GM21717 (cell line): ENCODE measurements around the gene UNC5C.

Experiments
- ATAC-seq: cut with Tn5 transposase; IDR thresholded peaks from one replicate; pipeline ENCODE4 v1.9.1; 2021; ENCODE audit warnings: mild to moderate bottlenecking, moderate library complexity; ENCODE audit not compliant: unreplicated experiment

UNC5C gene

DNA sequence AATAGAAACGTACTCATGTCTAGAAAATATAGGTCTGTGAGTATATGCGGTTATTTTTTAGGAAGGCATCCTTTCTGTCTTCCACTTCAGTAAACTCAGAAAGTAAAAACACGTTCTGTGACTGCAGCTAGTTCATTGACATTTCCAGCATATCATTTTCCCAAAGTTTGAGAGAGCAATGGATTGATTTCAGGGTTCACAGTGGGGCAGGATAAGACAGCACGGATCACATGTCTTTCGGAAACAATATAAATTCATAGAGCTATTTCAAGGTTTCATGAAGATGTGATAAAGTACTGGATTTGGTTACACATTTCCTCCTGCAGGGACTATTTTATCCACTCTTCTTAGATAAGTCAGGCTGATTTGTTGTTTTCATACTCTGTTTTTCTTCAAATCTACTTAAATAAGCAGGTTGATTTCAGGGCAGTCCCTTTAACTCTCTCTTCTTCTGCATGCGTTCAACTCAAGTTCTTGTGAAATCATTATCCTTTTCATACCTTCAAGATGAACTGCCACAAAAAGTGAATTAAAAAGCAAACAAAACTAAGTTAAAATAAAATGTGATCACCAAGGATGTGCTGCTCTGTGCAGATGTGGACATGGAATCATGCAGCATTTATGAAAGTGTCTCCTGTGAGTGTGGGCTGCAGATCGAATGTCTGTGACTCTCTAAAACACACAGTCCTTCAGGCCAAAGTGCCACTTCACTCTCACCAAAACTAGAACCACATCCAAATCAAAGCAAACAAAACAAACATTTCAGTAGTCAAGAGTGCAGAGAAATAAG, 187.7 kb downstream of the UNC5C start:
- no peak for ATAC-seq

DNA sequence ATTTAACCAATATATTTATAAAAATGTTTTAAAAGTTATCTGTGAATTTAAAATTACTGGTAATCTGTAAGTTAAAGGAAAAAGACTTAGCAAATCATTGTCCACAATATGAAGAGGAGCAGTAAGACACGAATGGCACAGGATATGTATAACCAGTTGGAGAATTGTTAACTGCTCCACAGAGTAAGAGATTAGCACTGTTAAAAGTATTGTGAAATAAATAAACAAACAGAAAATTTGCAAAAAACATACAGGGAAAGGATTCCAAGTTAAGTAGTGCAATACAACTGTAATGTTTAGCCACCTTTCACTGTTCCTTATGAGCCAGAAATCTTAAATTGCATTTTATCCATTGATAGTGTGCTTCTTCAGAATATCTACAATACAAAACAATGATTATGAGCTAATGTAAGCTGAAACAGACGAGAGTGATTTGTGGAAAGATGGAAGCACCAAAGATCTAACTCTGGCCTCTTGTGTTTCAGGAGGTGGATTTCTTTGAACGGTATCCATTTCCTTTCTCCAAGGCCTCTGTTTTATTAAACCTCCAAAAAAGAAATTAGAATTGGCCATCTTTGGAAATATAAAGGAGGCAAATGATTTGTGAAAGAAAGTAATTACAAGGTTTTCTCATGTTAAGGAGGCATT, 188.4 kb downstream of the UNC5C start:
- ATAC-seq = no peak

GRCh38 chr4:95358421-95358820, 190.4 kb downstream of the UNC5C start:
- ATAC-seq = no peak

- no peak for ATAC-seq
These were observed 193.8 kb downstream of the UNC5C start for GRCh38 chr4:95355021-95355420.

- ATAC-seq = no peak
These were observed 200.4 kb downstream of the UNC5C start for GRCh38 chr4:95348418-95348817.

DNA sequence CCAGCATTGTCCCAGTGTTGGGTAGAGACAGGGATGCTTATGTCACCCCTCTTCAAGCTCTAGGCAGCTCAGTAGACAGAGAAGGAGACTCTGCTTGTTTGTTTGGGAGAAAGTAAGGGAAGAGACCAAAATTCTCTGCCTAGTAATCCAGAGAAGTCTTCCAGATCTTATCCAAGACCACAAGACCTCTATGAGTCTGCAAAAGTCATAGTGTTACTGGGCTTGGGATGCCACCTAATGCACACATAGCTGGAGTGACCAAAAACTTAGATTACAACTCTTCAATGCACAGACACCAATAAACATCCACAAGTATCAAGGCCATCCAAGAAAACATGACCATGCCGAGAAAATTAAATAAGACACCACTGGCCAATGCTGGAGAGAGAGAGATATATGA, 205.5 kb downstream of the UNC5C start:
- no peak for ATAC-seq

GRCh38 chr4:95340191-95340590, 208.6 kb downstream of the UNC5C start:
- no peak for ATAC-seq

DNA sequence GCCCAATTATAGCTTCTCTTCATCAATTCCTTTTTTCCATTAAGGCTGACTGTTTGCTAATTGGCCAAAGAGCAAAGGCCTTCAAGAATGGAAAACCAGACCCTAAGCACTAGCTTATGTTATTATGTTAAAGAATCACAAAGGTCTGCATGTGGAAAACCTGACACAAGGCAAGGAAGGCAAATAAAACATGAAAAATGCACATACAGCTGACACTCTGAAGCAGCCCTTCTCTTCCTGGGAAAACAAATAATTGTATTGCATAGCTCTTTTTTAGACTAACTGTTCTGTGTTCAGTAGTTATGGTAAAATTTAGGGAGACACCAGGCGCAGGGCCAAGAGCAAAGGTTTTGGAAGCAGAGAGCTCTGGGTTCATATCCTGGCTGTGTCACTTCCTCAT, 223.1 kb downstream of the UNC5C start:
- no peak for ATAC-seq

- no peak for ATAC-seq
These were observed 229.6 kb downstream of the UNC5C start for GRCh38 chr4:95319169-95319568.

DNA sequence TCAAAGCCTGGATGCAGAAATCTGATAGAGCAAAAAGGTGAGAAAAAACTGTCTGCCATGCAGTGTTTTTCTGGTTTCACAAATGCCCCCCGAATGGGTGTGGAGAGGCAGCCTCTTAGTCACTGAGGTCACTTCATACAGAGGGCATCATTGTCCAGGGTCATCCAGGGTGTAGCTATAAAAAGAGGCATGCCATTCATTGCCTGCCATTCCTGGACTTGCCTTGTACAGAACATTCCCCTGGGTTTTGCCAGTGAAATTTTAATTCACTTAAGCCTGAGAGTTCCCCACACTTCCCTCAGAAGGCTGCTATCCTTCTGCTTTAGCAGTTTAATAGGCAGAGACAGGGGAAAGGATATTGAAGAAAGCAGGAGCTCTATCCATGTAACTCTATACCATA, 230.3 kb downstream of the UNC5C start:
- no peak for ATAC-seq

- no peak for ATAC-seq
These were observed 230.7 kb downstream of the UNC5C start for GRCh38 chr4:95318044-95318443.

DNA sequence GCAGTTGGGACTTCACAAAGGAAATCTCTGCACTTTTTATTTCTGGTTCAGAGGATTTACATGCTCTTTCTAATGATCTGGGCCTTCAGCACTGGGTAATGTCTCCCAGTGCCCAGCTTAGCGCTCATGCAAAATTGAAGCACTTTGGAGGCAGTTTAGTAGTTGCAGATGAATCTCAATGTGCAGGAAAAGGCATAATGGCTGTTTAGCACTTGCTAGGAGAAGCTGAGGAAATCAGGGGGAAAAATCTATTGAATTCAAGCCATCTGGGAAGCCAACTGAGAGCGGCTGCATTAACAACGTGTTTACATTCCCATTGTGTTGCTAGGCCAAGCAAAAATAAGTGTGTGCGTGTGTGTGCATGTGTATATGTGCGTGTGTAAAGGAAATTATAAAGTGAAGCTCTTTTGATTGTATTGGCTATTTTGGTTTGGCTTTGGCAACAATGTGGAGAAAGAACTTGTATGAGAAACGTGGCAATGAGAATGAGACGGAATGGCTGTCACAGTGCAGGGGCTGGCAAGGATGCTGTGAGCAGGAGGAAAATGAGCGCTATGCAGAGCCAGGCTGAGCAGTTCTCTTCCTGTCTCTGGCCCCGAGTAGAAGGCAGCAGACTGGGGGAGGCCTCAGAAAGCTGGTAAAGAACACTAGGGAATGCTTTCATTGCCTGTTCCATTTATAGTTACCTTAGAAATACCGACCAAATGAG, 231.5 kb downstream of the UNC5C start:
- ATAC-seq = no peak

GRCh38 chr4:95314573-95314972, 234.2 kb downstream of the UNC5C start:
- no peak for ATAC-seq

- no peak for ATAC-seq
These were observed 243.9 kb downstream of the UNC5C start for GRCh38 chr4:95304898-95305297.

DNA sequence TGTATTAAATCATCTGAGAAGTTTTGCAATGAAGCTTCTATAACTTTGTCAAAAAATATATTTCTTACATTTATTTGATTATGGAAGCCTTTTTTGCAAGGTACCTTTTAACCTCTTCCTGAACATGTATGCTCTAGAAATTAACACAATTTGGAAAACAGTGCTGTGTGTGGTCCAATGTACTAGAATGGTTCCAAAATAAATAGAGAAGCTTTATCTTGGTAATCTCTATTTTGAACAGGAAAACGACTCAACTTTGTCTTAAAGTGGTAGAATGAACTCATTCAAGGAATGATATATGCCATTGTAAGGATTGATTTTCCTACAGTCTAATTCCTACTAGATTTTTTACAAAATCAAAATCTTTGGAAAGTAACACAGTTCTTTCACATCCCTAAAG, 248.5 kb downstream of the UNC5C start:
- ATAC-seq = no peak

DNA sequence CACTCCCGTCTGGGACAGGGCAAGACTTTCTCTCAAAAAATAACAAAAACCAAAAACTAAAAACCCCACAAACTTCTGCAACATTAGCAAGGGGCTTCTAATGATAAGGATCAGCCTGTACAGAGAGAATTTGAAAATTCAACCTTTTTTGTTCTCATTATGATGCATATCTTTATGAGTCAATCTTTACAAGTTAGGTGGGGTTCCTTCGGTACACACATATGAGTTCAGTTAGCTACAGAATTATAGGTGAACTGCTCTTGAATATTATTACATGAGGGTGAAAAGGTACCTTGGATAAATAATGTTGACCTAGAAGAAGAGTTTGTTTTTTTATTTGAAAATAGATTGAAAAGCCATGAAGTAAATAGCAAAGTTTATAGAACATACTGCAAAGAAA, 252.7 kb downstream of the UNC5C start:
- ATAC-seq = no peak

- no peak for ATAC-seq
These were observed 253.6 kb downstream of the UNC5C start for GRCh38 chr4:95295157-95295556.

- no peak for ATAC-seq
These were observed 254.5 kb downstream of the UNC5C start for GRCh38 chr4:95294321-95294720.

GRCh38 chr4:95293014-95293413, 255.8 kb downstream of the UNC5C start:
- ATAC-seq = no peak

- ATAC-seq = no peak
These were observed 258.1 kb downstream of the UNC5C start for GRCh38 chr4:95290702-95291101.

DNA sequence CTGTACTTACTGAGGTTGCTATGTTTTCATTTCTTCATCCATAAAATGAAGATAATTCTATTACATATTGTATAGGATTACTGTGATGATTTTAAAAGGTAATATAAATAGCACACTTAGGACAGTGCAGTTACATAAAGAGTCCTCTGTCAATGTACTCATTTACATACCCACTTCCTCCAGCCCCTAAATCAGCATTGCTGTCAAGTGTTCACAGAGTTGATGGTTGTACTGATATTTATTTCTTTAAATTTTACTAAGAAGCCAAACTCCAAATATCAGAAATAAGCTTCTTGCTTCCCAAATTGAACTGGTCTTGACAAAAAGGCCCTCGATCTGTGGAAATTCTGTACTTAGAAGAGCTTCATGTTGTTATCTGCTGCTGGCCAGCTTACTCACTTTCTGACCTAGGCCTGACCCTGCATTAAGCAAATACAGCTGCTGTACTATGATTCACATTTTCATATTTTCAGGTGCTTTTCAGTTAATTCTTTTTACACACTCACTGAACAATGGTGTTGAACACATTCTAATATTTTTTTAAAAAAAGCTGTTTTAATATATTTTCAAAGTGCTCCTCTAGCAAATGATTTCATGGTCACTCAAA, 259.6 kb downstream of the UNC5C start:
- peak; percentile 62 for ATAC-seq

DNA sequence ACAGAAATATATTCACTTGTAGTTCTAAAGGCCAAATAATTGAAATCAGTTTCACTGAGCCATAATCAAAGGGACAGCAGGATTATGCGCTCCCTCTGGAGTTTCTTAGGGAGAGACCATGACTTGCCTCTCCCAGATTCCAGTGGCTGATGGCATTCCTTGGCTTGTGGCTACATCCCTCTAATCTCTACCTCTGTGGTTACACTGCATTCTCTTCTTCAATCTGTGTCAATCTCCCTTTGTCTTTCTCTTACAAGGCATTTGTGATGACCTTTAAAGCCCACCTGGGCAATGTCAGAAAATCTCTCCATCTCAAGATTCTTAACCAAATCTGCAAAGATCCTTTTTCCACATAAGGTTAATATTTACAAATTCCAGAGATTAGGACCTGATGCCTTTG, 260.2 kb downstream of the UNC5C start:
- no peak for ATAC-seq
